ENCODE data around the gene UBQLN3. TPM values are rescaled to one million over a fixed set of nuclear protein-coding genes. Genes with fewer than 3 reads are reported as not detected.
A peak's percentile ranks its signal among the peaks of the same experiment; 100 is the strongest.

The UBQLN3 gene
- total and polyA plus RNA-seq, 10 of the 15 experiments (the other 5 are each of a cell fraction or from before 2014, with no cell fraction given) = not detected

DNA sequence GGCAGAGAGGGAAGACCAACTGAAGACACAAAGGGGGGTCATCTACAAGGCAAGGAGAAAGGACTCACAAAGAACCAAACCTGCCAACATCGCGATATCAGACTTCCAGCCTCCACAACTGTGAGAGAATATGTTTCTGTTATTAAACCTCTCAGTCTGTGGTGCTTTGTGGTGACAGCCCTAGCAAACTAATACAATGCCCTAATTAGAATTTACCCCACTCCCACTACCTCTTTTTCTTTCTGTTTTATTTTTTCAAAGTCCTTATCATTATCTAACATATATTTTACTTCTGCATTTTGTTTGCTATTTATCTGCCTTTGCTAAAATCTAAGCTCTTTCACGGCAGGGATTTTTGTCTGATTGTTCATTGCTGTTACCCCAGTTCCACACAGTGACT lies 23.8 kb downstream of the UBQLN3 start:
- no peaks in the 10 kb centered on the region for H4K20me1 ChIP-seq (ENCODE audit: control insufficient read depth, insufficient read depth)

DNA sequence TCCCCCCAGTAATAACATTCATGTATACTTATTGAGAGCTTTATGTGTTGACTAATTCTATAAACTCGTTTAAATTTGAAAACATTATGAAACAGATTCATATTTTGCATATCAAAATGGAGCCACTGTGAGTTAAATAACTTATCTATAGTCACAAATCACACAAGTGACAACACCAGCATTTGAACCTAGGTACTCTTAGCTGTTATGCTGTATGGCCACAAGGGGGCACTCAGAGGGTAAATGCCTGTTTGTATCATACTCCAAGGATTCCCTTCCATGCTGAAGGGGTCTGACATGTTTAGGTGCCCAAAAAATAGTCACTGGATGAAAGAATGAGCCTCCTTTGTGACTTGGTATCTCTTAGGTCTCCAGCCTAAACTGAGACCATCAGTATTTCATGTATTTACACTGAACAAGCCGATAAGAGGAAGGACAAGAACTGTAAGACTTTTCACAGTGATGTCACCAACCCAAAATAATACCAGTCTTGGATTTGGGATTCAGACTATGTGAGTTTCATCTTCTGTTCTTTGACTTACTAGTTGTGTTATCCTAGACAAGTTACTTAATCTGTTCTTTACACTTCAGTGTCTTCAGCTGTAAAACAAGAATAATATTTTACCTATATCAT lies 33.5 kb downstream of the UBQLN3 start:
- RAD21 ChIA-PET (ENCODE audit: unreplicated experiment) = interaction anchor here (0.7 to 2.4 kb wide), 9 partner anchors 23 to 415 kb away, joined by 3 to 13 read pairs (median 6); partner anchors contain the start of gene TRIM5
- BruUV-seq (replicated peaks) = no TSS peak
- no peaks in the 10 kb centered on the region for H3K9me3 ChIP-seq (replicated peaks; ENCODE audit: control insufficient read depth, insufficient read depth, low read length)
- SMC1A ChIA-PET (ENCODE audit: uncharacterized antibody, unreplicated experiment) = interaction anchor here (0.7 to 2.3 kb wide), 10 partner anchors 9 to 415 kb away, joined by 3 to 10 read pairs (median 6); no protein-coding TSS in a partner anchor
- no peak overlapping the region for H3K9ac ChIP-seq (ENCODE audit: control insufficient read depth, insufficient read depth, low read length)
- no peak overlapping the region for H2AFZ ChIP-seq (ENCODE audit: control insufficient read depth, low read depth, low read length)
- in situ Hi-C loops (cut with MboI) = no loop called here
- DNase-seq (ENCODE audit: low read depth, low spot score) (no peak), FAIRE-seq (peak; percentile 35), ATAC-seq (peak; percentile 90)
- no peaks in the 10 kb centered on the region for H3K79me2 ChIP-seq (ENCODE audit: control insufficient read depth, insufficient read depth, low read length)
- no peaks in the 10 kb centered on the region for H4K20me1 ChIP-seq (ENCODE audit: control insufficient read depth, insufficient read depth)
- no peaks in the 10 kb centered on the region for H3K4me1 ChIP-seq (ENCODE audit: control insufficient read depth, insufficient read depth, low read length)
- no peak overlapping the region for H3K4me2 ChIP-seq (ENCODE audit: control insufficient read depth, insufficient read depth)
- H3K36me3 ChIP-seq (ENCODE audit: control insufficient read depth in 2 of 2, insufficient read depth in 2 of 2, low read length in 1 of 2) = no peaks in the 10 kb centered on the region
- TF ChIP-seq CTCF (IDR thresholded peaks at IDR 0.05 in 2 of 3, conservative IDR thresholded peaks at IDR 0.05 in 1 of 3; ENCODE audit: control insufficient read depth in 2 of 3, extremely low read depth in 1 of 3, insufficient read depth in 1 of 3, low read depth in 3 of 3, low read length in 3 of 3) (peak; percentile 69 to 83 (median 75)), BMI1 (IDR thresholded peaks at IDR 0.05; ENCODE audit: borderline replicate concordance) (no peak), YY1 (IDR thresholded peaks at IDR 0.05; ENCODE audit: low read depth, low read length) (peak; percentile 46; the same call in 1 of the 2 replicates), CEBPB (IDR thresholded peaks at IDR 0.05; ENCODE audit: borderline replicate concordance in 1 of 2, low read depth in 2 of 2, low read length in 2 of 2) (no peak), SMC3 (IDR thresholded peaks at IDR 0.05; ENCODE audit: borderline replicate concordance, low read length) (peak; percentile 93), RAD21 (IDR thresholded peaks at IDR 0.05; ENCODE audit: insufficient read depth, low read depth, low read length) (peak; percentile 72)
- intact Hi-C loops (cut with micrococcal nuclease; ENCODE audit: unreplicated experiment) = loop anchor here (1.0 to 5.0 kb wide), 3 partner anchors 77 to 332 kb away; partner anchors contain the start of gene OR52N2
- no peaks in the 10 kb centered on the region; a peak in 1 of 4 replicates for H3K27me3 ChIP-seq (replicated peaks in 1 of 2; ENCODE audit: control insufficient read depth in 2 of 2, insufficient read depth in 2 of 2, low read length in 1 of 2)
- POLR2A ChIA-PET = no interaction called here
- no peak overlapping the region for H3K4me3 ChIP-seq
- WGBS (ENCODE audit: insufficient coverage, insufficient replicate concordance, low lambda C conversion rate, missing lambda C conversion rate) = 2% methylated on average over 2 of the region's 2 CpGs
- H3K27ac ChIP-seq (ENCODE audit: control insufficient read depth, insufficient read depth) = no peak overlapping the region
- CTCF ChIA-PET = interaction anchor here (0.6 to 3.4 kb wide), 27 partner anchors 9 to 878 kb away, joined by 3 to 20 read pairs (median 6); partner anchors contain the start of genes OR52N2 and TRIM5

More for the DNA sequence above, 23.8 kb downstream of the UBQLN3 start:
- WGBS (ENCODE audit: insufficient coverage, insufficient replicate concordance, low lambda C conversion rate, missing lambda C conversion rate) = 65% methylated on average over 3 of the region's 3 CpGs
- TF ChIP-seq MTA2 (IDR thresholded peaks at IDR 0.05; ENCODE audit: low read depth) = peak; percentile 56; the same call in 1 of the 2 replicates
- no peak for TF ChIP-seq MEF2A (IDR thresholded peaks at IDR 0.05; ENCODE audit: insufficient read depth, low read depth, low read length)
- peak; percentile 28; the same call in 1 of the 2 replicates for TF ChIP-seq SPI1 (IDR thresholded peaks at IDR 0.05; ENCODE audit: borderline replicate concordance, insufficient read depth, low read depth, low read length)
- ChIA-PET CTCF (interaction anchor here (0.7 to 1.4 kb wide), 2 partner anchors 10 to 233 kb away, joined by 3 to 4 read pairs; no protein-coding TSS in a partner anchor), POLR2A (interaction anchor here (0.5 kb wide), 1 partner anchor 61 kb away, joined by 3 read pairs; no protein-coding TSS in a partner anchor), SMC1A (ENCODE audit: uncharacterized antibody, unreplicated experiment) (interaction anchor here (0.8 to 1.2 kb wide), 3 partner anchors 14 to 20 kb away, joined by 3 to 4 read pairs (median 4); no protein-coding TSS in a partner anchor), RAD21 (ENCODE audit: unreplicated experiment) (interaction anchor here (0.9 to 1.3 kb wide), 2 partner anchors 15 to 19 kb away, joined by 3 to 4 read pairs; no protein-coding TSS in a partner anchor)
- no peak overlapping the region for H2AFZ ChIP-seq (ENCODE audit: control insufficient read depth, low read depth, low read length)
- ATAC-seq (peak; percentile 57), DNase-seq (ENCODE audit: low read depth, low spot score) (no peak), FAIRE-seq (no peak)
- H3K79me2 ChIP-seq (ENCODE audit: control insufficient read depth, insufficient read depth, low read length) = no peaks in the 10 kb centered on the region
- H3K4me2 ChIP-seq (ENCODE audit: control insufficient read depth, insufficient read depth) = no peak overlapping the region
- in situ Hi-C loops (cut with MboI) (no loop called here), intact Hi-C loops (cut with micrococcal nuclease; ENCODE audit: unreplicated experiment) (no loop called here)
- H3K4me1 ChIP-seq (ENCODE audit: control insufficient read depth, insufficient read depth, low read length) = no peaks in the 10 kb centered on the region
- no peak overlapping the region for H3K9ac ChIP-seq (ENCODE audit: control insufficient read depth, insufficient read depth, low read length)
- H3K4me3 ChIP-seq = no peak overlapping the region
- no peaks in the 10 kb centered on the region for H3K36me3 ChIP-seq (ENCODE audit: control insufficient read depth in 2 of 2, insufficient read depth in 2 of 2, low read length in 1 of 2)
- BruUV-seq (replicated peaks) = no TSS peak
- H3K27ac ChIP-seq (ENCODE audit: control insufficient read depth, insufficient read depth) = no peak overlapping the region
- H3K9me3 ChIP-seq (replicated peaks; ENCODE audit: control insufficient read depth, insufficient read depth, low read length) = no peaks in the 10 kb centered on the region
- no peaks in the 10 kb centered on the region; a peak in 1 of 4 replicates for H3K27me3 ChIP-seq (replicated peaks in 1 of 2; ENCODE audit: control insufficient read depth in 2 of 2, insufficient read depth in 2 of 2, low read length in 1 of 2)
